WTC11 (cell line): ENCODE results near the gene FGF14. TPM values are rescaled to one million over a fixed set of nuclear protein-coding genes. Genes with fewer than 3 reads are reported as not detected.

Source experiments
- ATAC-seq: fragments of 200-7000 bp; cut with Tn5 transposase; 2 replicates; pipeline ENCODE4 v1.10.0; 2021; ENCODE audit warnings: mild to moderate bottlenecking, moderate library complexity
- CTCF ChIA-PET: fragments of 300-600 bp; sonication (Branson Sonifier 250); formaldehyde crosslinking; loops from one replicate; lab custom pipeline; 2021; ENCODE audit warnings: antibody characterized with exemption; lab: Charles Lee
- POLR2A ChIA-PET: fragments of 350-600 bp; sonication (Branson Sonifier 250); formaldehyde crosslinking; loops from one replicate; lab custom pipeline; 2021; ENCODE audit warnings: antibody characterized with exemption; lab: Charles Lee
- DNase-seq: peaks from one replicate; pipeline ENCODE4 v3.0.0; 2021; ENCODE audit warnings: low spot score
- H3K27ac Mint-ChIP-seq: 2 replicates; pipeline ENCODE4 v1.8.0; 2021; ENCODE audit warnings: mixed read lengths
- H3K27me3 Mint-ChIP-seq: 2 replicates; pipeline ENCODE4 v1.8.0; 2021; ENCODE audit warnings: low read depth, mild to moderate bottlenecking, moderate library complexity, mixed read lengths
- H3K36me3 Mint-ChIP-seq: 2 replicates; pipeline ENCODE4 v1.8.0; 2021; ENCODE audit warnings: mixed read lengths
- H3K4me1 Mint-ChIP-seq: 2 replicates; pipeline ENCODE4 v1.8.0; 2022; ENCODE audit warnings: mixed read lengths
- H3K4me3 Mint-ChIP-seq: 2 replicates; pipeline ENCODE4 v1.8.0; 2021; ENCODE audit warnings: mild to moderate bottlenecking, moderate library complexity, mixed read lengths
- H3K9me3 Mint-ChIP-seq: 2 replicates; pipeline ENCODE4 v1.8.0; 2021; ENCODE audit warnings: mixed read lengths
- CBFB ChIP-seq: sonication (generic); formaldehyde crosslinking; IDR thresholded peaks from 2 replicates; pipeline ENCODE4 v1.8.1; 2022; ENCODE audit warnings: mild to moderate bottlenecking, low read depth, missing genetic modification reagents
- ESRRA ChIP-seq: sonication (generic); formaldehyde crosslinking; IDR thresholded peaks from 2 replicates; pipeline ENCODE4 v1.8.1; 2022; ENCODE audit warnings: mild to moderate bottlenecking, missing genetic modification reagents, borderline replicate concordance
- FOXJ3 ChIP-seq: sonication (generic); formaldehyde crosslinking; IDR thresholded peaks from 2 replicates; pipeline ENCODE4 v1.9.0; 2021; ENCODE audit warnings: missing genetic modification reagents, mild to moderate bottlenecking, borderline replicate concordance
- FOXK1 ChIP-seq: sonication (generic); formaldehyde crosslinking; IDR thresholded peaks from 2 replicates; pipeline ENCODE4 v1.8.0; 2022; ENCODE audit warnings: mild to moderate bottlenecking, moderate library complexity, missing genetic modification reagents
- GABPB1 ChIP-seq: sonication (generic); formaldehyde crosslinking; IDR thresholded peaks from 2 replicates; pipeline ENCODE4 v1.8.1; 2023; ENCODE audit warnings: mild to moderate bottlenecking, missing genetic modification reagents
- MAX ChIP-seq: sonication (generic); formaldehyde crosslinking; IDR thresholded peaks from 2 replicates; pipeline ENCODE4 v1.8.0; 2022; ENCODE audit warnings: mild to moderate bottlenecking, missing genetic modification reagents
- MYBL2 ChIP-seq: sonication (generic); formaldehyde crosslinking; IDR thresholded peaks from 2 replicates; pipeline ENCODE4 v1.8.1; 2023; ENCODE audit warnings: mild to moderate bottlenecking, moderate library complexity, missing genetic modification reagents
- NFATC4 ChIP-seq: fragments of 250-450 bp; sonication (Bioruptor Pico); IDR thresholded peaks from 2 replicates; pipeline ENCODE4 v1.9.0; 2021; ENCODE audit warnings: mild to moderate bottlenecking
- NR1H2 ChIP-seq: sonication (generic); formaldehyde crosslinking; IDR thresholded peaks from 2 replicates; pipeline ENCODE4 v1.9.0; 2021; ENCODE audit warnings: mild to moderate bottlenecking, moderate library complexity, missing genetic modification reagents
- NR2C2 ChIP-seq: sonication (generic); formaldehyde crosslinking; IDR thresholded peaks from 2 replicates; pipeline ENCODE4 v1.8.0; 2022; ENCODE audit warnings: mild to moderate bottlenecking, missing genetic modification reagents
- PREB ChIP-seq: sonication (generic); formaldehyde crosslinking; IDR thresholded peaks from 2 replicates; pipeline ENCODE4 v1.8.1; 2022; ENCODE audit warnings: mild to moderate bottlenecking, missing genetic modification reagents, moderate library complexity, borderline replicate concordance
- SMAD4 ChIP-seq: sonication (generic); formaldehyde crosslinking; IDR thresholded peaks from 2 replicates; pipeline ENCODE4 v1.8.0; 2022; ENCODE audit warnings: mild to moderate bottlenecking, missing genetic modification reagents
- TCF7 ChIP-seq: sonication (generic); formaldehyde crosslinking; IDR thresholded peaks from 2 replicates; pipeline ENCODE4 v1.8.0; 2022; ENCODE audit warnings: mild to moderate bottlenecking, low read depth, missing genetic modification reagents, moderate library complexity
- TEAD4 ChIP-seq: sonication (generic); formaldehyde crosslinking; IDR thresholded peaks from 2 replicates; pipeline ENCODE4 v1.8.0; 2022; ENCODE audit warnings: mild to moderate bottlenecking, missing genetic modification reagents
- ZBTB21 ChIP-seq: sonication (generic); formaldehyde crosslinking; IDR thresholded peaks from 2 replicates; pipeline ENCODE4 v1.8.1; 2023; ENCODE audit warnings: mild to moderate bottlenecking, missing genetic modification reagents, borderline replicate concordance
- ZMAT4 ChIP-seq: fragments of 250-450 bp; sonication (Bioruptor Pico); IDR thresholded peaks from 2 replicates; pipeline ENCODE4 v1.9.0; 2021; ENCODE audit warnings: mild to moderate bottlenecking
- ZNF317 ChIP-seq: sonication (generic); formaldehyde crosslinking; IDR thresholded peaks from 2 replicates; pipeline ENCODE4 v1.8.1; 2023; ENCODE audit warnings: low read depth, mild to moderate bottlenecking, moderate library complexity, missing genetic modification reagents, borderline replicate concordance
- ZNF396 ChIP-seq: fragments of 250-450 bp; sonication (Bioruptor Pico); IDR thresholded peaks from 2 replicates; pipeline ENCODE4 v1.8.0; 2021; ENCODE audit warnings: mild to moderate bottlenecking, moderate library complexity, borderline replicate concordance
- ZNF423 ChIP-seq: fragments of 250-450 bp; sonication (Bioruptor Pico); IDR thresholded peaks from 2 replicates; pipeline ENCODE4 v2.1.2; 2022; ENCODE audit warnings: mild to moderate bottlenecking, moderate library complexity
- total RNA-seq: library from RNA; stranded (reverse); gene quantifications from 3 replicates; pipeline ENCODE4 v1.2.3, GENCODE V29; 2021
- TF ChIP-seq, protein P1 (sequence below): fragments of 250-450 bp; sonication (Bioruptor Pico); IDR thresholded peaks from 2 replicates; pipeline ENCODE4 v1.8.0; 2021; ENCODE audit warnings: mild to moderate bottlenecking
- TF ChIP-seq, protein P2 (sequence below): sonication (generic); formaldehyde crosslinking; IDR thresholded peaks from 2 replicates; pipeline ENCODE4 v1.8.0; 2022; ENCODE audit warnings: missing genetic modification reagents
- TF ChIP-seq, protein P3 (sequence below): sonication (generic); formaldehyde crosslinking; IDR thresholded peaks from 2 replicates; pipeline ENCODE4 v1.8.0; 2023; ENCODE audit warnings: missing genetic modification reagents, mild to moderate bottlenecking, borderline replicate concordance
- TF ChIP-seq, protein P4 (sequence below): sonication (generic); formaldehyde crosslinking; IDR thresholded peaks from 2 replicates; pipeline ENCODE4 v1.8.0; 2023; ENCODE audit warnings: missing genetic modification reagents

FGF14 gene
- total RNA-seq, 1 experiment from 2014 or later, result 0.28 TPM

DNA sequence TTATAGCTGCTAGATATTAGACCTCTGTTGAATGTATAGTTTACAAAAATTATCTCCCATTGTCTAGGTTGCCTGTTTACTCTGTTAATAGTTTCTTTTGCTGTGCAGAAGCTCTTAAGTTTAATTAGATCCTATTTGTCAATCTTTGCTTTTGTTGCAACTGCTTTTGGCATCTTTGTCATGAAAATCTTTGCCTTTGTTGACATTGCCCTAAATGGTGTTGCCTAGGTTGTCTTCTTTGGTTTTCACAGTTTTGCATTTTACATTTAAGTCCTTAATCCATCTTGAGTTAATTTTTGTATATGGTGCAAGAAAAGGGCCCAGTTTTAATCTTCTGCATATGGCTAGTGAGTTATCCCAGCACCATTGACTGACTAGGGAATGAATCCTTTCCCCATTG lies 618.3 kb downstream of the FGF14 start:
- H3K27ac Mint-ChIP-seq, result no peak overlapping the region
- H3K27me3 Mint-ChIP-seq, result no peaks in the 10 kb centered on the region; the same call in 1 of the 2 replicates
- H3K36me3 Mint-ChIP-seq, result no peaks in the 10 kb centered on the region
- no peak for TF ChIP-seq NFATC4 (CRISPR knock-in tag)
- TF ChIP-seq FOXJ3, result no peak
- TF ChIP-seq, protein P1, sequence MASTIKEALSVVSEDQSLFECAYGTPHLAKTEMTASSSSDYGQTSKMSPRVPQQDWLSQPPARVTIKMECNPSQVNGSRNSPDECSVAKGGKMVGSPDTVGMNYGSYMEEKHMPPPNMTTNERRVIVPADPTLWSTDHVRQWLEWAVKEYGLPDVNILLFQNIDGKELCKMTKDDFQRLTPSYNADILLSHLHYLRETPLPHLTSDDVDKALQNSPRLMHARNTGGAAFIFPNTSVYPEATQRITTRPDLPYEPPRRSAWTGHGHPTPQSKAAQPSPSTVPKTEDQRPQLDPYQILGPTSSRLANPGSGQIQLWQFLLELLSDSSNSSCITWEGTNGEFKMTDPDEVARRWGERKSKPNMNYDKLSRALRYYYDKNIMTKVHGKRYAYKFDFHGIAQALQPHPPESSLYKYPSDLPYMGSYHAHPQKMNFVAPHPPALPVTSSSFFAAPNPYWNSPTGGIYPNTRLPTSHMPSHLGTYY (CRISPR knock-in tag), result no peak
- no peak for TF ChIP-seq GABPB1 (CRISPR knock-in tag)
- no peak for TF ChIP-seq ESRRA (CRISPR knock-in tag)
- TF ChIP-seq FOXK1 (CRISPR knock-in tag), result no peak
- ChIA-PET CTCF (no interaction called here), POLR2A (interaction anchor here (0.6 kb wide), 1 partner anchor 108 kb away, joined by 3 read pairs; no protein-coding TSS in a partner anchor)
- ATAC-seq (no peak), DNase-seq (no peak)
- no peak overlapping the region for H3K4me3 Mint-ChIP-seq
- H3K4me1 Mint-ChIP-seq, result peaks cover 7% of the 10 kb centered on the region
- H3K9me3 Mint-ChIP-seq, result no peaks in the 10 kb centered on the region

- H3K27ac Mint-ChIP-seq, result no peak overlapping the region
- H3K4me1 Mint-ChIP-seq, result peaks cover 7% of the 10 kb centered on the region
- H3K27me3 Mint-ChIP-seq, result no peaks in the 10 kb centered on the region; the same call in 1 of the 2 replicates
- ChIA-PET CTCF (no interaction called here), POLR2A (no interaction called here)
- TF ChIP-seq MAX (CRISPR knock-in tag) (no peak), SMAD4 (no peak), MYBL2 (CRISPR knock-in tag) (no peak), NR2C2 (CRISPR knock-in tag) (no peak), ZBTB21 (CRISPR knock-in tag) (no peak), FOXJ3 (no peak), ZNF396 (CRISPR knock-in tag) (no peak), CBFB (CRISPR knock-in tag) (no peak), TEAD4 (CRISPR knock-in tag) (no peak), TCF7 (no peak), ZNF317 (CRISPR knock-in tag) (no peak), NR1H2 (no peak), PREB (no peak), ESRRA (CRISPR knock-in tag) (no peak), ZMAT4 (CRISPR knock-in tag) (no peak), ZNF423 (CRISPR knock-in tag) (no peak)
- TF ChIP-seq, protein P2, sequence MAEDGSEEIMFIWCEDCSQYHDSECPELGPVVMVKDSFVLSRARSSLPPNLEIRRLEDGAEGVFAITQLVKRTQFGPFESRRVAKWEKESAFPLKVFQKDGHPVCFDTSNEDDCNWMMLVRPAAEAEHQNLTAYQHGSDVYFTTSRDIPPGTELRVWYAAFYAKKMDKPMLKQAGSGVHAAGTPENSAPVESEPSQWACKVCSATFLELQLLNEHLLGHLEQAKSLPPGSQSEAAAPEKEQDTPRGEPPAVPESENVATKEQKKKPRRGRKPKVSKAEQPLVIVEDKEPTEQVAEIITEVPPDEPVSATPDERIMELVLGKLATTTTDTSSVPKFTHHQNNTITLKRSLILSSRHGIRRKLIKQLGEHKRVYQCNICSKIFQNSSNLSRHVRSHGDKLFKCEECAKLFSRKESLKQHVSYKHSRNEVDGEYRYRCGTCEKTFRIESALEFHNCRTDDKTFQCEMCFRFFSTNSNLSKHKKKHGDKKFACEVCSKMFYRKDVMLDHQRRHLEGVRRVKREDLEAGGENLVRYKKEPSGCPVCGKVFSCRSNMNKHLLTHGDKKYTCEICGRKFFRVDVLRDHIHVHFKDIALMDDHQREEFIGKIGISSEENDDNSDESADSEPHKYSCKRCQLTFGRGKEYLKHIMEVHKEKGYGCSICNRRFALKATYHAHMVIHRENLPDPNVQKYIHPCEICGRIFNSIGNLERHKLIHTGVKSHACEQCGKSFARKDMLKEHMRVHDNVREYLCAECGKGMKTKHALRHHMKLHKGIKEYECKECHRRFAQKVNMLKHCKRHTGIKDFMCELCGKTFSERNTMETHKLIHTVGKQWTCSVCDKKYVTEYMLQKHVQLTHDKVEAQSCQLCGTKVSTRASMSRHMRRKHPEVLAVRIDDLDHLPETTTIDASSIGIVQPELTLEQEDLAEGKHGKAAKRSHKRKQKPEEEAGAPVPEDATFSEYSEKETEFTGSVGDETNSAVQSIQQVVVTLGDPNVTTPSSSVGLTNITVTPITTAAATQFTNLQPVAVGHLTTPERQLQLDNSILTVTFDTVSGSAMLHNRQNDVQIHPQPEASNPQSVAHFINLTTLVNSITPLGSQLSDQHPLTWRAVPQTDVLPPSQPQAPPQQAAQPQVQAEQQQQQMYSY (CRISPR knock-in tag), result no peak
- TF ChIP-seq, protein P3, sequence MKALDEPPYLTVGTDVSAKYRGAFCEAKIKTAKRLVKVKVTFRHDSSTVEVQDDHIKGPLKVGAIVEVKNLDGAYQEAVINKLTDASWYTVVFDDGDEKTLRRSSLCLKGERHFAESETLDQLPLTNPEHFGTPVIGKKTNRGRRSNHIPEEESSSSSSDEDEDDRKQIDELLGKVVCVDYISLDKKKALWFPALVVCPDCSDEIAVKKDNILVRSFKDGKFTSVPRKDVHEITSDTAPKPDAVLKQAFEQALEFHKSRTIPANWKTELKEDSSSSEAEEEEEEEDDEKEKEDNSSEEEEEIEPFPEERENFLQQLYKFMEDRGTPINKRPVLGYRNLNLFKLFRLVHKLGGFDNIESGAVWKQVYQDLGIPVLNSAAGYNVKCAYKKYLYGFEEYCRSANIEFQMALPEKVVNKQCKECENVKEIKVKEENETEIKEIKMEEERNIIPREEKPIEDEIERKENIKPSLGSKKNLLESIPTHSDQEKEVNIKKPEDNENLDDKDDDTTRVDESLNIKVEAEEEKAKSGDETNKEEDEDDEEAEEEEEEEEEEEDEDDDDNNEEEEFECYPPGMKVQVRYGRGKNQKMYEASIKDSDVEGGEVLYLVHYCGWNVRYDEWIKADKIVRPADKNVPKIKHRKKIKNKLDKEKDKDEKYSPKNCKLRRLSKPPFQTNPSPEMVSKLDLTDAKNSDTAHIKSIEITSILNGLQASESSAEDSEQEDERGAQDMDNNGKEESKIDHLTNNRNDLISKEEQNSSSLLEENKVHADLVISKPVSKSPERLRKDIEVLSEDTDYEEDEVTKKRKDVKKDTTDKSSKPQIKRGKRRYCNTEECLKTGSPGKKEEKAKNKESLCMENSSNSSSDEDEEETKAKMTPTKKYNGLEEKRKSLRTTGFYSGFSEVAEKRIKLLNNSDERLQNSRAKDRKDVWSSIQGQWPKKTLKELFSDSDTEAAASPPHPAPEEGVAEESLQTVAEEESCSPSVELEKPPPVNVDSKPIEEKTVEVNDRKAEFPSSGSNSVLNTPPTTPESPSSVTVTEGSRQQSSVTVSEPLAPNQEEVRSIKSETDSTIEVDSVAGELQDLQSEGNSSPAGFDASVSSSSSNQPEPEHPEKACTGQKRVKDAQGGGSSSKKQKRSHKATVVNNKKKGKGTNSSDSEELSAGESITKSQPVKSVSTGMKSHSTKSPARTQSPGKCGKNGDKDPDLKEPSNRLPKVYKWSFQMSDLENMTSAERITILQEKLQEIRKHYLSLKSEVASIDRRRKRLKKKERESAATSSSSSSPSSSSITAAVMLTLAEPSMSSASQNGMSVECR, result no peak
- TF ChIP-seq, protein P4, sequence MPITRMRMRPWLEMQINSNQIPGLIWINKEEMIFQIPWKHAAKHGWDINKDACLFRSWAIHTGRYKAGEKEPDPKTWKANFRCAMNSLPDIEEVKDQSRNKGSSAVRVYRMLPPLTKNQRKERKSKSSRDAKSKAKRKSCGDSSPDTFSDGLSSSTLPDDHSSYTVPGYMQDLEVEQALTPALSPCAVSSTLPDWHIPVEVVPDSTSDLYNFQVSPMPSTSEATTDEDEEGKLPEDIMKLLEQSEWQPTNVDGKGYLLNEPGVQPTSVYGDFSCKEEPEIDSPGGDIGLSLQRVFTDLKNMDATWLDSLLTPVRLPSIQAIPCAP (CRISPR knock-in tag), result no peak
- H3K9me3 Mint-ChIP-seq, result no peaks in the 10 kb centered on the region
- no peak overlapping the region for H3K4me3 Mint-ChIP-seq
- ATAC-seq, result no peak
- DNase-seq, result no peak
- no peaks in the 10 kb centered on the region for H3K36me3 Mint-ChIP-seq
Measured at GRCh38 chr13:101780211-101780610, 621.6 kb downstream of the FGF14 start.
